ENCODE data around the gene CHST3. TPM values are rescaled to one million over a fixed set of nuclear protein-coding genes. Genes with fewer than 3 reads are reported as not detected.

CHST3 gene
- polyA plus RNA-seq, 4 donors: 0.22 to 7.7 (median 2.5) TPM

DNA sequence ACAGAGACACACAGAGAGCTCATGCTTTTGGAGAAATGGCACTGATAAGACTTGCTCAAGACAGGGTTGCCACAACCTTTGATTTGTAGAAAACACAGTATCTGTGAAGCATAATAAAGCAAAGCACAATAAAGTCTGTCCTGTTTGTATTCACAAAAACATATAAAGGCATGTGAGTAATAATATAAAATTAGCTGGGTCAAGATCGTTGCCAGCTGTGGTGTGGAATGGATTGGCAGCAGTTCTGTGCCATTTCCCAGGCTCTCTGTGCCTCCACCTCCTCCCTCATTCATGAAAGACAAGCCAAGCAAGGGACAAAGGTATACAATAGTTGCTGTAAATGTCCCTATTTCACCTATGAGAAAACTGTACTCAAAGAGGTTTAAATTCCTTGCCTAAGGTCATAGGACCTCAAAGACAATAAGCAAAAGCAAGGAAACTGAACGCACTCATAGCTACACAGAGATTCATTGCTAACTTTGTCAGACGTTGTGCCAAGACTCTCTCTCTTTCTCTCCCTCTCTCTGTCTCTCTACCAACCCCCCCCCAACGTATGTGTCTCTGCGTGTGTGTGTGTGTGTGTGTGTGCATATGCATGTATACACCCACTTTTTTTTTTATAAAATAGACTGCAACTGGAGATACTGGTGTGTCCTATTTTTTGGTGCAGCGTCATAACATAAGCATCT, 31.8 kb downstream of the CHST3 start:
- H3K36me3 ChIP-seq (ENCODE audit: control insufficient read depth in 3 of 3, insufficient read depth in 2 of 3, low read depth in 1 of 3, low read length in 3 of 3): no peaks in the 10 kb centered on the region
- no peaks in the 10 kb centered on the region for H3K9me3 ChIP-seq (ENCODE audit: control insufficient read depth in 2 of 2, insufficient read depth in 1 of 2, low read depth in 1 of 2, low read length in 1 of 2)
- H3K27me3 ChIP-seq (ENCODE audit: control insufficient read depth in 3 of 3, insufficient read depth in 3 of 3, low read length in 3 of 3): no peaks in the 10 kb centered on the region
- peaks cover 0 to 14% (median 4%) of the 10 kb centered on the region in 3 donors for H3K4me1 ChIP-seq (ENCODE audit: control insufficient read depth in 3 of 3, insufficient read depth in 2 of 3, low read depth in 1 of 3, low read length in 2 of 3)
- H3K27ac ChIP-seq (ENCODE audit: low read depth in 1 of 3, low read length in 2 of 3): no peak overlapping the region
- H3K4me3 ChIP-seq (ENCODE audit: low read depth in 1 of 3, low read length in 3 of 3): no peak overlapping the region
- DNase-seq (peak in 1 of 2 donors; percentile 35), FAIRE-seq (no peak)
- WGBS, 3 donors: 52 to 57% (median 57%) methylated on average over 6 of the region's 6 CpGs

DNA sequence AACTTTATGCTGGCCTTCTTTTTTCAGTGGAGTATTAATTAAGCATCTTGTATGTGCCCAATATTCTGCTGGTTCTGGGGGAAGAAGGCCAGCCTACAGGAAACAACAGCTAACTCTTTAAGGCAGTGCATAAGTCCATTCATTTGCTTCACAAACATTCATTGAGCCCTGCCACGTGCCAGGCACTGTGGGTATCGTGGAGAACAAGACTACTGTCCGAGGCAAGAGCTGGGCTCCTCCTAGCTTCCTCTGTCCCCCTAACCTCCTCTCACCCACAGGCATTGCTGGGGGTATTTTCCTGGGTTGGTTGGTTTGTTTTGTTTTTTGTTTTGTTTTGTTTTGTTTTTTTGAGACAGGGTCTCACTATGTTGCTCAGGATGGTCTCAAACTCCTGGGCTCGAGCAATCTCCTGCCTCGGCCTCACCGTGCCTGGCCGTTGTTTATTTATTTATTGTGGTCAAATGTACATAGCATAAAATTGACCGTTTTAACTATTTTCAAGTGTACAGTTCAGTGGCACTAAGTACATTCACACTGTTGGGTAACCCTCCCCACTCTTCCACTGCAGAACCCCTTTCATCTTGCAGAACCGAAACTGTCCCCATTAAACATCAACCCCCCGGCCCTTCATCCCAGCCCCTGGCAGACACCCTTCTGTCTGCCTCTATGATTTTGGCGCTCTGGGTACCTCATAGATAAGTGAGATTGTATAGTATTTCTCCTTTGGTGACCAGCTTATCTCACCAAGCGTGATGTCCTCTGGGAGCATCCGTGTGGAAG, 32.6 kb downstream of the CHST3 start:
- H3K9me3 ChIP-seq (ENCODE audit: control insufficient read depth in 2 of 2, insufficient read depth in 1 of 2, low read depth in 1 of 2, low read length in 1 of 2): no peaks in the 10 kb centered on the region
- peaks cover 0 to 14% (median 4%) of the 10 kb centered on the region in 3 donors for H3K4me1 ChIP-seq (ENCODE audit: control insufficient read depth in 3 of 3, insufficient read depth in 2 of 3, low read depth in 1 of 3, low read length in 2 of 3)
- no peaks in the 10 kb centered on the region for H3K36me3 ChIP-seq (ENCODE audit: control insufficient read depth in 3 of 3, insufficient read depth in 2 of 3, low read depth in 1 of 3, low read length in 3 of 3)
- H3K27ac ChIP-seq (ENCODE audit: low read depth in 1 of 3, low read length in 2 of 3): no peak overlapping the region
- DNase-seq: no peak
- H3K27me3 ChIP-seq (ENCODE audit: control insufficient read depth in 3 of 3, insufficient read depth in 3 of 3, low read length in 3 of 3): no peaks in the 10 kb centered on the region
- 78 to 86% (median 85%) methylated on average over 13 of the region's 13 CpGs for WGBS, 3 donors
- H3K4me3 ChIP-seq (ENCODE audit: low read depth in 1 of 3, low read length in 3 of 3): no peak overlapping the region
- no peak for FAIRE-seq

DNA sequence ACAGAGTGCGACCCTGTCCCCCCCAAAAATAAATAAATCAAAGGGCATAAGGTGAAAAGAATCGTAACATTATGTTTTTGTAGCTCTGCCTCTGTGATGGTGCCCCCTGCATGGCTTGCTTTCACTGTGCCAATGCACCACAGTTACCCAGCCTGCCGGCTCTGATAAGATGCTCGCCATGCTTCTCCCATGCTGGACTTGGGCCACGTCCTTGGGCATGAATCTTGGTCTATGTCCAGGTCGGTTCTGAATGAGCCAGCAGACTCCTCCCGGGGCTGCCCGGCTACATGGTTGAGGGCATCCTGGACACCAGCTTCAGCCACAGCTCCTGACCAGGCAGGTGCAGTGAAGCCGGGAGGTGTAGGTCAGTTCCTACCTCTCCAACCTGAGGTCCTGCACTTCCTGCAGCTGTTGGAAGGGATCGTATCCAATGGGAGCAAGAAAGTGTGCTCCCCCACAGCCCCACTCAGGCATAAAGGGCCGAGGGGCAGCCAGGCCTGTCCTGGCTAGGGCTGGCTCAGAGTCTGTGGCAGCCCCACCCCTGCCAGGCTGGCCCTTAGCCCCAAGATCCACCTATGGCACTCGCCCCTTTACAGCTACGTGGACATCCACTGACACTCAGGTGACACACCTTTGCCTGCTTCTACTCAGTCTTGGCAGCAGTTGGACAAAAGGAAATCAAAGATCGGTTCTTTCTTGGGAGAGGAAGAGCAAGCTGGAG, 34.1 kb downstream of the CHST3 start:
- H3K36me3 ChIP-seq (ENCODE audit: control insufficient read depth in 3 of 3, insufficient read depth in 2 of 3, low read depth in 1 of 3, low read length in 3 of 3): no peaks in the 10 kb centered on the region
- 20 to 66% (median 45%) methylated on average over 14 of the region's 14 CpGs for WGBS, 3 donors
- H3K4me3 ChIP-seq (ENCODE audit: low read depth in 1 of 3, low read length in 3 of 3): no peak overlapping the region
- no peak for DNase-seq
- no peak for FAIRE-seq
- peaks cover 0 to 14% (median 4%) of the 10 kb centered on the region in 3 donors for H3K4me1 ChIP-seq (ENCODE audit: control insufficient read depth in 3 of 3, insufficient read depth in 2 of 3, low read depth in 1 of 3, low read length in 2 of 3)
- H3K27ac ChIP-seq (ENCODE audit: low read depth in 1 of 3, low read length in 2 of 3): peak overlapping the region in 2 of 3 donors; percentile 73 to 78
- H3K9me3 ChIP-seq (ENCODE audit: control insufficient read depth in 2 of 2, insufficient read depth in 1 of 2, low read depth in 1 of 2, low read length in 1 of 2): no peaks in the 10 kb centered on the region
- H3K27me3 ChIP-seq (ENCODE audit: control insufficient read depth in 3 of 3, insufficient read depth in 3 of 3, low read length in 3 of 3): no peaks in the 10 kb centered on the region

GRCh38 chr10:71998840-71999194, 34.6 kb downstream of the CHST3 start:
- peak overlapping the region in 2 of 3 donors; percentile 73 to 78 for H3K27ac ChIP-seq (ENCODE audit: low read depth in 1 of 3, low read length in 2 of 3)
- 32 to 36% (median 33%) methylated on average over 5 of the region's 5 CpGs for WGBS, 3 donors
- H3K4me3 ChIP-seq (ENCODE audit: low read depth in 1 of 3, low read length in 3 of 3): no peak overlapping the region
- DNase-seq (peak in 1 of 2 donors; percentile 13), FAIRE-seq (no peak)
- no peaks in the 10 kb centered on the region for H3K9me3 ChIP-seq (ENCODE audit: control insufficient read depth in 2 of 2, insufficient read depth in 1 of 2, low read depth in 1 of 2, low read length in 1 of 2)
- H3K36me3 ChIP-seq (ENCODE audit: control insufficient read depth in 3 of 3, insufficient read depth in 2 of 3, low read depth in 1 of 3, low read length in 3 of 3): no peaks in the 10 kb centered on the region
- H3K4me1 ChIP-seq (ENCODE audit: control insufficient read depth in 3 of 3, insufficient read depth in 2 of 3, low read depth in 1 of 3, low read length in 2 of 3): peaks cover 0 to 14% (median 4%) of the 10 kb centered on the region in 3 donors
- no peaks in the 10 kb centered on the region for H3K27me3 ChIP-seq (ENCODE audit: control insufficient read depth in 3 of 3, insufficient read depth in 3 of 3, low read length in 3 of 3)

GRCh38 chr10:71999360-72000072, 35.3 kb downstream of the CHST3 start:
- Histone ChIP-seq H3K4me3 (ENCODE audit: low read depth in 1 of 3, low read length in 3 of 3) (no peak overlapping the region), H3K9me3 (ENCODE audit: control insufficient read depth in 2 of 2, insufficient read depth in 1 of 2, low read depth in 1 of 2, low read length in 1 of 2) (no peaks in the 10 kb centered on the region), H3K27me3 (ENCODE audit: control insufficient read depth in 3 of 3, insufficient read depth in 3 of 3, low read length in 3 of 3) (no peaks in the 10 kb centered on the region), H3K36me3 (ENCODE audit: control insufficient read depth in 3 of 3, insufficient read depth in 2 of 3, low read depth in 1 of 3, low read length in 3 of 3) (no peaks in the 10 kb centered on the region), H3K27ac (ENCODE audit: low read depth in 1 of 3, low read length in 2 of 3) (peak overlapping the region in 2 of 3 donors; percentile 73 to 78), H3K4me1 (ENCODE audit: control insufficient read depth in 3 of 3, insufficient read depth in 2 of 3, low read depth in 1 of 3, low read length in 2 of 3) (peaks cover 0 to 14% (median 4%) of the 10 kb centered on the region in 3 donors)
- DNase-seq: peak in 1 of 2 donors; percentile 64
- WGBS, 3 donors: 55 to 71% (median 63%) methylated on average over 21 of the region's 21 CpGs
- no peak for FAIRE-seq

DNA sequence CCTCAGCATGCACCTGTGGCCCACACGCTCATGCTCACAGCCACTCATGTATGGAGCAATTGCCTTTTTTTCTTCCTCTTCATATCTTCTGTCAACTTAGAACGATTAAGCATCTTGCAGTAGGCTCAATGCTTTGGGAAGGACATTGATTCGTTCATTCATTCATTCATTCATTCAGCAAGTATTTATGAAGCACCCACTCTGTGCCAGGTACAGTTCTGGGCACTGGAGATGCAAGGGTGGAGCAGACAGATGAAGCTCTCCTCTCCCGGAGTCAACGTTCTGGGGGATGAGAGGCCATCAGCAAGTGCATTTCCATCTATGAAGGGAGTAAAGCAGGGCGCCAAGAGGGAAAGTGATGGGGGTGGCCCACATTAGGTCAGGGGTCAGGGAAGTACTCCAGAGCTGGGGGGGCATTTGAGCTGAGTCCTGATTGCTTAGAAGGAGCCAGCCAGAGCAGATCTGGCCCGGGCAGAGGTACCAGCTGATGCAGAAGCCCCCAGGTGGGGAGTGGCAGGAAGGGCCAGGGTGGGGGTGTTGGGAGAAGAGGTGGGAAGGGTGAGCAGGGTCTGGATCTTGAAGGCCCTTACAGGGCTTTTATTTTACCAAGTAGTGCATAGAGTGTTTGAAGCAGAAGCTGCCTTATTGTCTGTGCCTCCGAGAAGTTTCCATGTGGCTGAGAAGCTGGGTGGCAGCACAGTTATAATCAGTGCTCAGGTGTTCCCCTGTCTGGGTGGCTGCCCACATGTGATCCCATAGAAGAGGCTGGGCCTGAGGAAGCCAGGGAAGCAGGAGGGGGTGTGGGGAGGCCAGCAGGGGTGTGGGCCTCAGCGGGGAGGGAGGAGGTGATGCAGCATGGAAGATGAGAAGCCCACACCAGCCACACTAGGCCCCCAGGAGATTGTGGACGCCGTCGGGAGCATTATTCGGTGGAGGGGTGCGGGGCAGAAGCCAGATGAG, 36.2 kb downstream of the CHST3 start:
- Histone ChIP-seq H3K36me3 (ENCODE audit: control insufficient read depth in 3 of 3, insufficient read depth in 2 of 3, low read depth in 1 of 3, low read length in 3 of 3) (peaks cover 0 to under 1% (median 0%) of the 10 kb centered on the region in 3 donors), H3K9me3 (ENCODE audit: control insufficient read depth in 2 of 2, insufficient read depth in 1 of 2, low read depth in 1 of 2, low read length in 1 of 2) (no peaks in the 10 kb centered on the region), H3K27ac (ENCODE audit: low read depth in 1 of 3, low read length in 2 of 3) (peak overlapping the region in 2 of 3 donors; percentile 72 to 73), H3K4me3 (ENCODE audit: low read depth in 1 of 3, low read length in 3 of 3) (no peak overlapping the region), H3K4me1 (ENCODE audit: control insufficient read depth in 3 of 3, insufficient read depth in 2 of 3, low read depth in 1 of 3, low read length in 2 of 3) (peaks cover 0 to 14% (median 4%) of the 10 kb centered on the region in 3 donors), H3K27me3 (ENCODE audit: control insufficient read depth in 3 of 3, insufficient read depth in 3 of 3, low read length in 3 of 3) (no peaks in the 10 kb centered on the region)
- 74 to 85% (median 85%) methylated on average over 14 of the region's 14 CpGs for WGBS, 3 donors
- no peak for FAIRE-seq
- no peak for DNase-seq

- H3K9me3 ChIP-seq (ENCODE audit: control insufficient read depth in 2 of 2, insufficient read depth in 1 of 2, low read depth in 1 of 2, low read length in 1 of 2): no peaks in the 10 kb centered on the region
- H3K27me3 ChIP-seq (ENCODE audit: control insufficient read depth in 3 of 3, insufficient read depth in 3 of 3, low read length in 3 of 3): no peaks in the 10 kb centered on the region
- H3K36me3 ChIP-seq (ENCODE audit: control insufficient read depth in 3 of 3, insufficient read depth in 2 of 3, low read depth in 1 of 3, low read length in 3 of 3): peaks cover 0 to 3% (median 0%) of the 10 kb centered on the region in 3 donors
- DNase-seq (no peak), FAIRE-seq (no peak)
- peak overlapping the region in 1 of 3 donors; percentile 17 for H3K27ac ChIP-seq (ENCODE audit: low read depth in 1 of 3, low read length in 2 of 3)
- no peak overlapping the region for H3K4me3 ChIP-seq (ENCODE audit: low read depth in 1 of 3, low read length in 3 of 3)
- 71 to 83% (median 73%) methylated on average over 4 of the region's 4 CpGs for WGBS, 3 donors
- peaks cover 0 to 14% (median 4%) of the 10 kb centered on the region in 3 donors for H3K4me1 ChIP-seq (ENCODE audit: control insufficient read depth in 3 of 3, insufficient read depth in 2 of 3, low read depth in 1 of 3, low read length in 2 of 3)
Observed at GRCh38 chr10:72001033-72001395, 36.8 kb downstream of the CHST3 start.
